Measurements from ENCODE around the gene SEMA3D.

DNA sequence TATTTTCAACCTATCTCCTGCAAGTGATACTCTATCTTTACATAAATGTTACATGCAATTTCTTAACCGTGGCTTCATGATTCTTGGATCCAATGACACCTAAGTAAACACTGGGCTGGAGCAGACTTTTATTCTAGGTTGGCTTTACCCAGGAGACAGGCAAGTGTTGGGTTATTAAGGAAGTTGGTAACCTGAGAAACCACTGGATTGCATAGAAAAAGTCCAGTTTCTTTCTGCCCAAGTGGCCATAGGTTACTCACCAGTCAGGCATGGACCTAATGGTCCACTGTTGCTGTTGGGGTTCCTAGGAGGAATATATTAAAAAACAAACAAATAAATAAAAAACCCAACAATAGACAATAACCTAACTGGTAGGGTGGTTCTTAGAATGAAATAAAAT lies 112.8 kb downstream of the SEMA3D start:
- TF ChIP-seq, protein P1, sequence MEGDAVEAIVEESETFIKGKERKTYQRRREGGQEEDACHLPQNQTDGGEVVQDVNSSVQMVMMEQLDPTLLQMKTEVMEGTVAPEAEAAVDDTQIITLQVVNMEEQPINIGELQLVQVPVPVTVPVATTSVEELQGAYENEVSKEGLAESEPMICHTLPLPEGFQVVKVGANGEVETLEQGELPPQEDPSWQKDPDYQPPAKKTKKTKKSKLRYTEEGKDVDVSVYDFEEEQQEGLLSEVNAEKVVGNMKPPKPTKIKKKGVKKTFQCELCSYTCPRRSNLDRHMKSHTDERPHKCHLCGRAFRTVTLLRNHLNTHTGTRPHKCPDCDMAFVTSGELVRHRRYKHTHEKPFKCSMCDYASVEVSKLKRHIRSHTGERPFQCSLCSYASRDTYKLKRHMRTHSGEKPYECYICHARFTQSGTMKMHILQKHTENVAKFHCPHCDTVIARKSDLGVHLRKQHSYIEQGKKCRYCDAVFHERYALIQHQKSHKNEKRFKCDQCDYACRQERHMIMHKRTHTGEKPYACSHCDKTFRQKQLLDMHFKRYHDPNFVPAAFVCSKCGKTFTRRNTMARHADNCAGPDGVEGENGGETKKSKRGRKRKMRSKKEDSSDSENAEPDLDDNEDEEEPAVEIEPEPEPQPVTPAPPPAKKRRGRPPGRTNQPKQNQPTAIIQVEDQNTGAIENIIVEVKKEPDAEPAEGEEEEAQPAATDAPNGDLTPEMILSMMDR (IDR thresholded peaks at IDR 0.05): no peak
- TF ChIP-seq POLR2AphosphoS5 (IDR thresholded peaks at IDR 0.05) (no peak), POLR2A (IDR thresholded peaks at IDR 0.05) (no peak)

Measured in breast epithelium (tissue), 3 donors.